HFFc6 (cell line): ENCODE results near the gene BACH2. TPM values are rescaled to one million over a fixed set of nuclear protein-coding genes. Genes with fewer than 3 reads are reported as not detected.

Experiments
- DNase-seq: peaks from one replicate; pipeline ENCODE4 v3.0.0-alpha.2; 2018
- H3K27ac Mint-ChIP-seq: 2 replicates; pipeline ENCODE4 v1.8.0; 2020; ENCODE audit warnings: mild to moderate bottlenecking, mixed read lengths
- H3K27me3 Mint-ChIP-seq: 2 replicates; pipeline ENCODE4 v1.8.0; 2021; ENCODE audit warnings: mild to moderate bottlenecking, moderate library complexity, mixed read lengths; ENCODE audit not compliant: insufficient read depth
- H3K36me3 Mint-ChIP-seq: 2 replicates; pipeline ENCODE4 v1.8.0; 2021; ENCODE audit warnings: low read depth, mixed read lengths
- H3K4me1 Mint-ChIP-seq: 2 replicates; pipeline ENCODE4 v1.8.0; 2020; ENCODE audit warnings: low read depth, mixed read lengths
- H3K4me3 Mint-ChIP-seq: 2 replicates; pipeline ENCODE4 v1.8.0; 2020; ENCODE audit warnings: mild to moderate bottlenecking, moderate library complexity, mixed read lengths
- H3K9me3 Mint-ChIP-seq: 2 replicates; pipeline ENCODE4 v1.8.0; 2020; ENCODE audit warnings: mild to moderate bottlenecking, mixed read lengths
- microRNA-seq: library from miRNA; unstranded; fragments of <30 nt; microRNA quantifications from one replicate; pipeline ENCODE4, GENCODE V29; 2019
- total RNA-seq, 6 experiments: library from RNA; stranded (reverse); fragmentation: NEBNext Ultra II Directional; extraction: Animal tissue kit (Norgen Biotek cat#: 25700); gene quantifications; 2 replicates in 1 of 6; 3 replicates in 5 of 6; pipeline ENCODE4 v1.2.3, GENCODE V29; 2021
- TF ChIP-seq, protein P1 (sequence below): fragments of 200-600 bp; sonication (generic); IDR thresholded peaks from 2 replicates; pipeline ENCODE4 v1.5.0; 2021; ENCODE audit warnings: antibody characterized with exemption, mild to moderate bottlenecking

Gene BACH2
- total RNA-seq, 6 experiments from 2014 or later = not detected

DNA sequence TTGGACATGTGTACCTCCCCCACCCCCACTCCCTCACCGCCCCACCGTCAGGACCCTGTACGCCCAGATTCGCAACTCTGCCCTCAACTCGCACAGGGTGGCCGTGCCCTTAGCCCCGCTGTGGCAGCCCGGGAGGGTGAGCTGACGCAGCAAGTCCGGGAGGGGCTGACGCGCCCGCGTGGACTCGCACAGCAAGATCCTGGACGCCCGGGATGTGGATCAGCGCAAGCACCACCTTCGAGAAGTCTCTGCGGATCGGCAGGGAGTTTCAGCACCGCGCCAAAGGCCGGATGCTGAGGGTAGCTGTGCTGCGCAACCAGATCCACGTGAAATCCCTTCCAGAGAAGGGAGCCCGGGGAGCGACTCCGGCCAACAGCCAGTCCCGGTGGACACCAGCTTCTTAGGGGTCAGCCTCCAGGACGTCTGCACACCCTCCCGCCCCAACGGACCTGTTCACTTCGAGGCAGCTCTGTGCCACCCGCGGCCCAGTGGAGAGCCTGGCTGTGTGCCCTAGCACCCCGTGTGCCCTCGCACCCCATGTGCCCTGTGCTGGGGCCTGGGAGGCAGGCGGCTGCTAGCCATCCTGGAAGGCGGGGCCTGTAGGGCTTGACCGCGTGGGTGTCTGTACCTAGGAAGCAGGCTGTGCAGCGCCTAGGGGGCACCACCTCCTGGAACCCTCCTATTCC lies 409.0 kb downstream of the BACH2 start:
- no peaks in the 10 kb centered on the region for H3K4me1 Mint-ChIP-seq
- peaks cover 24% of the 10 kb centered on the region for H3K27me3 Mint-ChIP-seq
- no peak overlapping the region for H3K4me3 Mint-ChIP-seq
- TF ChIP-seq, protein P1, sequence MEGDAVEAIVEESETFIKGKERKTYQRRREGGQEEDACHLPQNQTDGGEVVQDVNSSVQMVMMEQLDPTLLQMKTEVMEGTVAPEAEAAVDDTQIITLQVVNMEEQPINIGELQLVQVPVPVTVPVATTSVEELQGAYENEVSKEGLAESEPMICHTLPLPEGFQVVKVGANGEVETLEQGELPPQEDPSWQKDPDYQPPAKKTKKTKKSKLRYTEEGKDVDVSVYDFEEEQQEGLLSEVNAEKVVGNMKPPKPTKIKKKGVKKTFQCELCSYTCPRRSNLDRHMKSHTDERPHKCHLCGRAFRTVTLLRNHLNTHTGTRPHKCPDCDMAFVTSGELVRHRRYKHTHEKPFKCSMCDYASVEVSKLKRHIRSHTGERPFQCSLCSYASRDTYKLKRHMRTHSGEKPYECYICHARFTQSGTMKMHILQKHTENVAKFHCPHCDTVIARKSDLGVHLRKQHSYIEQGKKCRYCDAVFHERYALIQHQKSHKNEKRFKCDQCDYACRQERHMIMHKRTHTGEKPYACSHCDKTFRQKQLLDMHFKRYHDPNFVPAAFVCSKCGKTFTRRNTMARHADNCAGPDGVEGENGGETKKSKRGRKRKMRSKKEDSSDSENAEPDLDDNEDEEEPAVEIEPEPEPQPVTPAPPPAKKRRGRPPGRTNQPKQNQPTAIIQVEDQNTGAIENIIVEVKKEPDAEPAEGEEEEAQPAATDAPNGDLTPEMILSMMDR = no peak
- DNase-seq = no peak
- H3K9me3 Mint-ChIP-seq = no peaks in the 10 kb centered on the region
- no peak overlapping the region for H3K27ac Mint-ChIP-seq
- no peaks in the 10 kb centered on the region for H3K36me3 Mint-ChIP-seq

DNA sequence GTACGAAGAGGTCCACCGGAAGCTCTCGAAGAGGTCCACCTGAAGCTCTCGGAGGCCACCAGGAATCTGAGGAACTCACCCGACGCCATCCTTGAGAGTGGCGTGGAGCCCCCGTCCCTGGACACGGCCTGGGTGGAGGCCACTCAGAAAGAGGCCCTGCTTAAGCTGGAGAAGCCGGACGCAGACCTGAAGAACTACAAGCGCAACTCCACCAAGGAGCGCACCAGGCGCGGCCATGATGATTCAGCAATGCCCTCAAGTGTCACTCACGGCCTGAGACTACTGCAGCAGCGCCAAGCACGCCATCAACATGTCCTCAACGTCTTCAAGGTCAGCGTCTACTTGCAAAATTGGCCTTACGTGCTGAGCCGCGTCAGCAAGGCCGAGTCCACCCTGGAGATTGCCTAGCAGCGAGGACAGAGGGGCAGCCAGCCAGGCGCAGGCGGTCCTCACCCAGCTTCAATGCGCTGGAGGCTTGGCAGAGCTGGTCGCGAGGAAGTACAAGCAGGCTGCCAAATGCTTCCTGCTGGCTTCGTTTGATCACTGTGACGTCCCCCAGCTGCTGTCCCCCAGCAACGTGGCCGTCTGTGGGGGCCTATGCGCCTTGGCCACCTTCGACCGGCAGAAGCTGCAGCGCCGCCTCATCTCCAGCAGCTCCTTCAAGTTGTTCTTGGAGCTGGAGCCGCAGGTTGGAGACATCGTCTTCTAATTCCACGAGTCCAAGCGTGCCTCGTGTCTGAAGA lies 410.1 kb downstream of the BACH2 start:
- no peak for DNase-seq
- TF ChIP-seq, protein P1 = no peak
- Mint-ChIP-seq H3K4me1 (no peaks in the 10 kb centered on the region), H3K9me3 (no peaks in the 10 kb centered on the region), H3K4me3 (no peak overlapping the region), H3K27me3 (peaks cover 24% of the 10 kb centered on the region), H3K36me3 (no peaks in the 10 kb centered on the region), H3K27ac (no peak overlapping the region)

Small RNA genes lying within 50 kb of the gene (microRNA-seq; reads per million reads assigned to microRNA genes)
- not detected for gene MIR4464
